PC-3 (cell line): ENCODE data around the gene BIN2. TPM values are rescaled to one million over a fixed set of nuclear protein-coding genes. Genes with fewer than 3 reads are reported as not detected.
A peak's percentile ranks its signal among the peaks of the same experiment; 100 is the strongest.

Experiments used
- ATAC-seq: fragments of 200-7000 bp; cut with Tn5 transposase; 2 replicates; pipeline ENCODE4 v1.9.1; 2020; ENCODE audit warnings: mild to moderate bottlenecking, moderate library complexity
- Bru-seq: library from RNA; stranded (reverse); fragments of 400-500 nt; gene quantifications from one replicate; lab custom pipeline; 2021; lab: Mats Ljungman, UMichigan
- BruChase-seq, 2 experiments: library from RNA; stranded (reverse); fragments of 400-500 nt; gene quantifications; one replicate each; lab custom pipeline; 2021; lab: Mats Ljungman, UMichigan
- BruUV-seq: library from RNA; stranded (reverse); fragments of 400-500 nt; replicated peaks from 2 replicates; lab custom pipeline; 2021; lab: Mats Ljungman, UMichigan
- CTCF ChIA-PET: fragments of 300-600 bp; sonication (Branson Sonifier 250); formaldehyde crosslinking; loops from one replicate; lab custom pipeline; 2022; ENCODE audit warnings: antibody characterized with exemption; lab: Charles Lee
- POLR2A ChIA-PET: fragments of 300-600 bp; sonication (Branson Sonifier 250); formaldehyde crosslinking; loops from one replicate; lab custom pipeline; 2022; ENCODE audit warnings: antibody characterized with exemption; ENCODE audit not compliant: unreplicated experiment; lab: Charles Lee
- DNase-seq: peaks from one replicate; pipeline ENCODE4 v3.0.0-alpha.2; 2015
- H2AFZ ChIP-seq: fragments of 300-600 bp; sonication (generic); 2 replicates; pipeline ENCODE4 v1.6.0; 2016; ENCODE audit warnings: antibody characterized with exemption, low read length
- H3F3A ChIP-seq: fragments of 300-600 bp; sonication (generic); one replicate; pipeline ENCODE4 v1.6.0; 2017; ENCODE audit warnings: antibody characterized with exemption, low read length, control low read depth, mild to moderate bottlenecking; ENCODE audit not compliant: unreplicated experiment
- H3K27ac ChIP-seq: fragments of 300-600 bp; sonication (generic); 2 replicates; pipeline ENCODE4 v1.5.1; 2016; ENCODE audit warnings: mild to moderate bottlenecking, low read length
- H3K27me3 ChIP-seq: fragments of 300-600 bp; sonication (generic); 2 replicates; pipeline ENCODE4 v1.6.1; 2016; ENCODE audit warnings: low read length, mixed read lengths
- H3K36me3 ChIP-seq: fragments of 300-600 bp; sonication (generic); 2 replicates; pipeline ENCODE4 v1.6.1; 2016; ENCODE audit warnings: low read depth, mixed run types, low read length, mixed read lengths
- H3K4me1 ChIP-seq: fragments of 300-600 bp; sonication (generic); 2 replicates; pipeline ENCODE4 v1.5.1; 2016; ENCODE audit warnings: low read length; ENCODE audit not compliant: insufficient read depth
- H3K4me2 ChIP-seq: fragments of 300-600 bp; sonication (generic); 2 replicates; pipeline ENCODE4 v1.6.0; 2016; ENCODE audit warnings: low read length
- H3K4me3 ChIP-seq: fragments of 300-600 bp; sonication (generic); 2 replicates; pipeline ENCODE4 v1.5.1; 2016; ENCODE audit warnings: mild to moderate bottlenecking, low read length, mixed read lengths
- H3K79me2 ChIP-seq: fragments of 300-600 bp; sonication (generic); 2 replicates; pipeline ENCODE4 v1.6.1; 2017; ENCODE audit warnings: low read length, mixed read lengths
- H3K9ac ChIP-seq: fragments of 300-600 bp; sonication (generic); 2 replicates; pipeline ENCODE4 v1.6.0; 2016; ENCODE audit warnings: mild to moderate bottlenecking, low read length
- H3K9me2 ChIP-seq: fragments of 300-600 bp; sonication (generic); replicated peaks from 2 replicates; pipeline ENCODE4 v1.6.1; 2016; ENCODE audit warnings: mixed run types, low read length, mixed read lengths
- H3K9me3 ChIP-seq: fragments of 300-600 bp; sonication (generic); 2 replicates; pipeline ENCODE4 v1.6.1; 2016; ENCODE audit warnings: low read length, mixed read lengths
- H4K20me1 ChIP-seq: fragments of 300-600 bp; sonication (generic); 2 replicates; pipeline ENCODE4 v1.6.1; 2016; ENCODE audit warnings: low read length, mixed read lengths
- CTCF ChIP-seq: fragments of 300-600 bp; sonication (generic); conservative IDR thresholded peaks from 2 replicates; pipeline ENCODE4 v1.5.1; 2017; ENCODE audit warnings: antibody characterized with exemption, low read depth, mild to moderate bottlenecking, low read length
- EZH2 ChIP-seq: fragments of 300-600 bp; sonication (generic); IDR thresholded peaks from one replicate; pipeline ENCODE4 v1.6.1; 2017; ENCODE audit warnings: antibody characterized with exemption, mild to moderate bottlenecking, low read length; ENCODE audit not compliant: unreplicated experiment
- EZH2phosphoT487 ChIP-seq: fragments of 300-600 bp; sonication (generic); IDR thresholded peaks from 2 replicates; pipeline ENCODE4 v1.6.1; 2018; ENCODE audit warnings: mild to moderate bottlenecking, antibody characterized with exemption, low read length, borderline replicate concordance
- intact Hi-C: fragments of 100-400 bp; cut with micrococcal nuclease; formaldehyde crosslinking; loops from 2 replicates; pipeline ENCODE4 v1.9.0; 2023
- long read RNA-seq: library from polyadenylated mRNA; unstranded; transcript quantifications from one replicate; pipeline ENCODE4 v2.0.0, GENCODE V29; 2021; ENCODE audit not compliant: unreplicated experiment
- total RNA-seq: library from RNA; depleted of rRNA; stranded (reverse); fragments of >200 nt; gene quantifications from 2 replicates; pipeline ENCODE4 v1.2.3, GENCODE V29; 2014; rRNA removed

Gene BIN2
- not detected in 2 replicates for total RNA-seq
- percentile 4 among the genes with signal in this experiment for Bru-seq, nascent RNA
- BruChase-seq, experiment 1, labeled RNA remaining after a 6-hour chase = percentile 11 among the genes with signal in this experiment
- BruChase-seq, experiment 2, labeled RNA remaining after a 2-hour chase = percentile 6 among the genes with signal in this experiment
- long read RNA-seq = 0 reads

GRCh38 chr12:51323966-51324895, at the start of gene BIN2:
BIN2 (minus strand) TSS chr12:51324174; CDS start chr12:51324102, 72 bp downstream.
- no peaks in the 10 kb centered on the region for H3K27me3 ChIP-seq
- TF ChIP-seq EZH2phosphoT487 (no peak), CTCF (no peak), EZH2 (no peak)
- intact Hi-C loops = no loop called here
- H3K4me3 ChIP-seq = no peak within 1 kb of the TSS
- H3K9ac ChIP-seq = no peak within 1 kb of the TSS
- no peaks in the 10 kb centered on the region for H3K9me2 ChIP-seq
- no TSS peak for BruUV-seq
- peaks cover 8% of the 10 kb centered on the region; the same call in 1 of the 2 replicates for H3K4me1 ChIP-seq
- H3K27ac ChIP-seq = no peak within 1 kb of the TSS
- ATAC-seq (no peak), DNase-seq (no peak)
- H3K36me3 ChIP-seq = no peaks in the 10 kb centered on the region
- no peaks in the 10 kb centered on the region for H3K9me3 ChIP-seq
- ChIA-PET POLR2A (no interaction called here), CTCF (no interaction called here)
- no peak within 1 kb of the TSS for H3K4me2 ChIP-seq
- H4K20me1 ChIP-seq = no peaks in the 10 kb centered on the region
- H3K79me2 ChIP-seq = no peaks in the 10 kb centered on the region
- H3F3A ChIP-seq = no peaks in the 10 kb centered on the region
- no peak within 1 kb of the TSS for H2AFZ ChIP-seq

GRCh38 chr12:51373187-51373586, 49.2 kb upstream of the BIN2 start:
- no peaks in the 10 kb centered on the region for H3K27me3 ChIP-seq
- no peaks in the 10 kb centered on the region for H3K9me2 ChIP-seq
- H3K36me3 ChIP-seq = peaks cover 66% of the 10 kb centered on the region
- ChIA-PET CTCF (no interaction called here), POLR2A (no interaction called here)
- no peak for ATAC-seq
- H3K27ac ChIP-seq = peak overlapping the region; percentile 95
- H3K79me2 ChIP-seq = peaks cover 14% of the 10 kb centered on the region
- intact Hi-C loops = loop anchor here (5.0 kb wide), 1 partner anchor 49 kb away; the partner anchor contains the start of gene SLC4A8
- H3K4me2 ChIP-seq = no peak overlapping the region
- H3F3A ChIP-seq = peaks cover 12% of the 10 kb centered on the region
- H3K9ac ChIP-seq = no peak overlapping the region
- no peaks in the 10 kb centered on the region for H3K9me3 ChIP-seq
- no TSS peak for BruUV-seq
- TF ChIP-seq CTCF = no peak
- TF ChIP-seq EZH2phosphoT487 = no peak
- no peak for TF ChIP-seq EZH2
- DNase-seq = no peak
- H2AFZ ChIP-seq = no peak overlapping the region
- H4K20me1 ChIP-seq = no peaks in the 10 kb centered on the region
- H3K4me3 ChIP-seq = no peak overlapping the region
- peaks cover 42% of the 10 kb centered on the region for H3K4me1 ChIP-seq
